ENCODE data around the gene RGS6.
A peak's percentile ranks its signal among the peaks of the same experiment; 100 is the strongest.

Gene RGS6

GRCh38 chr14:72503271-72503670 lies 571.0 kb downstream of the RGS6 start:
- no peak for DNase-seq (ENCODE audit: low read depth)

GRCh38 chr14:72503696-72504368 lies 571.6 kb downstream of the RGS6 start:
- DNase-seq (ENCODE audit: low read depth), result no peak

GRCh38 chr14:72510566-72510965 lies 578.3 kb downstream of the RGS6 start:
- no peak for DNase-seq (ENCODE audit: low read depth)

GRCh38 chr14:72512281-72512680 lies 580.1 kb downstream of the RGS6 start:
- DNase-seq (ENCODE audit: low read depth), result no peak

DNA sequence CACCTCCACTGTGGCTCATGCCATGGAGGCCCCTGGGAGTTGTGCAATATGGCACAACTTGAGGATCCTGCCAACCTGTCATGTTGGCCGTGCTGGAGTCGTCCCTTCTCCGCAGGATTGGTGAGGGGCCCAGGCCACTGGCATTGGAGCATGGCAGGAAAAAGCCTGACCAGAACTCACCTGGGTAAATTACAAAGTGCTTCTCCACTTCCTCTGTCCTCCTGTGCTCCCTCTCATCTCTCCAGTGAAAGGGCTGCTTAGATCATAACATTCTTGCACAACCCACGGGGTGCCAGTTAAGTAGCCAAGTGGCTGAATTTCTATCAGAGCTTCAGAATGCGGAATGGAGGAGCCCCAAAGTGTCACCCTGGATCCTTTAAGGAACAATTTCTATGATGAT lies 580.7 kb downstream of the RGS6 start:
- no peak for DNase-seq (ENCODE audit: low read depth)

DNA sequence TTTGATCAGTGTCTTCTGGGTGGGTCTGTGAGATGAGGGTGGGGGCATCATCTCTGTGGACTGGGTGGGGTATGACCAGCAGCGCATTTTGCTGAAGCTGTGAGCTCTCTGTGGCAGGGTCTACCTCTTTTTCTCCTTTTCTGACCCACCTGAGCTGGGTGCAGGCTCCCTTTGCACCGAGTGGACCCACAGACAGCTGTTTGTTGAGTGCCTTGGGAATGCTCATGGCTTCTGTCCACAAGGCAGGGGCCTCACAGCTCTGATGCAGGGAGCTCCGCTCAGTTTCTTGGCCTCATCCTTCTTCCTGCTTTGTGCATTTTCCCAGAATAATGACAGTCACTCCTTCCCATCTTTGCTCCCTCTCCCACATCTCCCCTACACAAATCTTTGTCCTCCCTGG lies 581.1 kb downstream of the RGS6 start:
- DNase-seq (ENCODE audit: low read depth), result no peak

DNA sequence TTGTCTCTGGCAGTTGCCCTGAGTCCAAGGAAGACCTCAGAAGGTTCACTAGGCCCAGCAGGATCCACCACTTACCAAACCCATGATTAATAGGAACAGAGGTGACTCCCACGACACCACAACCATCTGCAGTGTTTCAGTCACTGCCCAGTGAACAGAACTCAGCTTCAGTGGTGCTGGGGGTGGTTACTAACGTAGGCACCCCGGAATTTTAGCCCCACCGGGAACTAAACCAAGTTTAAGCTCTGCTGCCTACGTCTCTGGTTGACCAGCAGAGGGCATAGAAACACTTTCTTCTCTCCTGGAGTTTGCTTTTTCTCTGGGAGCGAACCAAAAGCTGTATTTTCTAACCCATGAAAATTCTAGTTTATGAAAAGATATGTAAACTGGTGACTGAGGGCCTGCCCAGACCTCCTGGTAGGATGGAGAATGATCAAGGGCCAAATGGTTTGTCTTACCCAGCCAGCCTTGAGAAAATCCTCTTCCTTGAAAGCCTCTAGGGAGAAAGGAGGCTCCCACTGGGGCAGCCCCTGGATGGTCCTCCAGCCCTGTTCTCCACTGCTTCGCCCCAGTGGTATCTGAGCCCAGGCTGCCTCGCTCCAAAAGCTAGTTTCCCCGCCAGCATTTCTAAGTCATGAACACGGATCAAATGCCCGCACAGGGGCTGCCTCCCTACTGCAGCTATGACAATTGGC lies 581.9 kb downstream of the RGS6 start:
- no peak for DNase-seq (ENCODE audit: low read depth)

DNA sequence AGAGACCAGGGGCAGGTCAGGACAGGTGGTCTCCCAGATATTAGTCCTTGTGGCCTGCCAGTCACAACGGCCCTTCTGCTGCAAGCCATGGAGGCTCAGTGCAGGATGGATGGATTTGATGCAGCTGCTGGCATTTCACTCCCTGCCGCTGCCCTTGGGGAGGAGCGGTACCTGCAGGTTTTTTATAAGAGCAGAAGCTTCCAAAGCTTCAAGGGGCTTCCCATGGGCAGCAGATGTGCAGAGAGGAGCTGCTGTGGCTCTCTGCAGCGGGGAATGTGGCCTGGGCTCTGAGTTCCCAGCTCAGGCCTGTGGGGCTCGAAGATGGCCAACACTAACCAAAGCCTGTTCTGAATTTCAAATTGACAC lies 582.4 kb downstream of the RGS6 start:
- no peak for DNase-seq (ENCODE audit: low read depth)

DNA sequence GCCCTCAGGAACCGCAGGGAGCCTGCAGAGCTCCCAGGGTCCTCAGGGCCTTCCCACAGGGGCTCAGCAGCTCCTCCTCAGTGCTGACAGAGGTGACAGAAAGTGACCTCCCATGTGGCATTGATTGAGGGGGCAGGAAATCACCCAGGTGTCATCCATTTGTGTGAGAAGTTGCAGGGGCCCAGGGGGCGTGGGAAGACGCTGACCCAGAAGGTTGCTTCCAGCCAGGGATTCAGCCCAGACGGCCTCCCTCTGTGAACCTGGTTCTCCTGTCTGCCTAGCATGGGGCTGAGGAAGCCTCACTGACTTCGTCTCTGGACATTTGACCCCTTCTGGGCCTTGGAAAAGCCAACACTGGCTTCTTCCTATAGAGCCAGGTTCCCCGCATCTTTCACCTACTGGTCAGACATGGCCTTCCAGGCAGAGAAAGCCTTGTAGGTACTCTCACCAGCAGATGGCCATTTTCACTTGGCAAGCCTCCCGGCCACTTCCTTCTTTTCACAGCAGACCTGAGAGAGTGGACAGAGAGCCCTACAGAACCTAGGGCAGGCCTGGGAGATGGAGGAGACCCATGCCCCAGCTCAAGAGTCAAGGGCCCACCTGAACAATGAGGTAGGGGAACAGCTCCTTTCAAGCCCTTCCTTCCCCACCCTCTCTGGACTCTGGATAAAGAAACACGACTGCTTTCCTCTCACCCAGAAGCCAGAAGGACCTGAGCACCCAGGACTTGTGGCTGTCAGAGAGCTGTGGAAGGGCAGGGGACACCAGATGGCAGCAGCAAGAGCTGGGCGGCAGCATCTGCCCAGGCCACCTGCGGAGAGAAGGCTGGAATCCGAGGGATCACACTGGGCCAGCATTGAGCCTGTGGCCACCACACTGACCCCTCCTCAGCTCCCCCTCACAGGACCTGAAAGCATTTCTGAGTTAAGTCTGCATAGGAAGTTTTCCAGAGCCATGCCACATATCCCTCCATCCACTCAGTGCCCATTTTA lies 583.8 kb downstream of the RGS6 start:
- no peak for DNase-seq (ENCODE audit: low read depth)

- peak; percentile 63 for DNase-seq (ENCODE audit: low read depth)
These were observed 584.9 kb downstream of the RGS6 start for GRCh38 chr14:72516936-72517700.

DNA sequence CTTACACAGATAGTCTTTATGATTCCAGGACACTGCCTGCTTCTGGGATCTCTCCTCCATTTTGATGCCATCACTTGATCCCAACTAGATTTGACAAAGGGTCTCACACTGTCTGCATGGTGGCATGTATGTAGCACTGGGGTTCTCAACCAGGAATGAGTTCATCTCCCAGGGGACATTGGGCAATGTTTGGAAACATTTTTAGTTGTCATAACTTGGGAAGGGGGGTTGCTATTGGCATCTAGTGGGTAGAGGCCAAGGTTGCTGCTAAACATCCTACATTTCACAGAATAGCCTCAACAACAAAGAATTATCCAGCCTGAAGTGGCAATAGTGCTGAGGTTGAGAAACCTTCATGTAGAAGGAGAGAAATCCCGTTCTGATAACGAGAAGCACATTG lies 585.5 kb downstream of the RGS6 start:
- no peak for DNase-seq (ENCODE audit: low read depth)

GRCh38 chr14:72518809-72519377 lies 586.7 kb downstream of the RGS6 start:
- DNase-seq (ENCODE audit: low read depth), result no peak

- no peak for DNase-seq (ENCODE audit: low read depth)
These were observed 587.3 kb downstream of the RGS6 start for GRCh38 chr14:72519543-72519942.

- DNase-seq (ENCODE audit: low read depth), result no peak
These were observed 588.8 kb downstream of the RGS6 start for GRCh38 chr14:72521045-72521444.

DNA sequence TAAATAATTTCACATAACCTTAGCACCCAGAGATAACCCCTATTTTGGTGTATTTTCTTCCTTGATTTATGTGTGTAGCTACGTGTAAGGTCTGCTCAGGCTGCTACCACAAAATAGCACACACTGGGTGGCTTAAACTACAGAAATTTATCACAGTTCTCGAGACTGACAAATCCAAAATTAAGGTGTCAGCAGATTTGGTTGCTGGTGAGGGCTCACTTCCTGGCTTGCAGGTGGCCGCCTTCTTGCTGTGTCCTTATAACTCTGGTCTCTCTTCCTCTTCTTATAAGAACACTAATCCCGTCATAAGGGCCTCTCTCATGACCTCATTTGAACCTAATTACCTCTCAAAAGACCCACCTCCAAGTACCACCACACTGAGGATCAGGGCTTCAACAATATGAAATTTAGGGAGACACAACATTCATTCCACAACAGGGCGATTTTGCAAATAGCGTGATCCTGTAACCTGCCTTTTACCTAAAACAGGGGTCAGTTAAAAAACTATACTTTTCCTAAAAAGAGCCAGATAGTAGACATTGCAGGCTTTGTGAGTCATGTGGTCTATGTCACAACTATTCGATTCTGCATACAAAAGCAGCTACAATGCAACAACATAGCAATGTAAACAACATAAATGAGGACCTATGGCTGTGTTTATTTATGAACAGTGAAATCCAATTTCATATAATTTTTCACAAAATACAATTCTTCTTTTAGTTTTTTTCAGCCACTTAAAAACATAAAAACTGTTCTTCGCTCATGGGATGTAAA lies 589.9 kb downstream of the RGS6 start:
- no peak for DNase-seq (ENCODE audit: low read depth)

DNA sequence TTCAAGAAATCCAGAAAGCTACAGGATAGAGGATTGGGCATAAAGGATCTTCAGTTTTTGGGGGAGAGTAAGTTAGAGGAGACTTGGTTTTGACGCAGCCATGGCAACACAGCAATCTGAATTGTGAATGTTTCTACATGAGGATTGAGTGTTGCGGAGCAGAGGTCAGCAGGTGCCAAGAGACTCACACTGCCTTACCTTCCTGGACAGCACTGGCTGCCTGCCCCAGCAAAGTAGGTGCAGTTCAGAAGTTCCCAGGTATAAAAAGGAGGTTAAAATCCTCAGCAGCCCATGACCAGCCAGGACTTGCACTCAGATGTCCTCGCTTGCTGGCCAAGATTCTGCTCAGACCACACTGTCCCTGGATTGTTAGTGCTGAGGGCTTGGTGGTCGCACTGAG lies 590.6 kb downstream of the RGS6 start:
- DNase-seq (ENCODE audit: low read depth), result no peak

DNA sequence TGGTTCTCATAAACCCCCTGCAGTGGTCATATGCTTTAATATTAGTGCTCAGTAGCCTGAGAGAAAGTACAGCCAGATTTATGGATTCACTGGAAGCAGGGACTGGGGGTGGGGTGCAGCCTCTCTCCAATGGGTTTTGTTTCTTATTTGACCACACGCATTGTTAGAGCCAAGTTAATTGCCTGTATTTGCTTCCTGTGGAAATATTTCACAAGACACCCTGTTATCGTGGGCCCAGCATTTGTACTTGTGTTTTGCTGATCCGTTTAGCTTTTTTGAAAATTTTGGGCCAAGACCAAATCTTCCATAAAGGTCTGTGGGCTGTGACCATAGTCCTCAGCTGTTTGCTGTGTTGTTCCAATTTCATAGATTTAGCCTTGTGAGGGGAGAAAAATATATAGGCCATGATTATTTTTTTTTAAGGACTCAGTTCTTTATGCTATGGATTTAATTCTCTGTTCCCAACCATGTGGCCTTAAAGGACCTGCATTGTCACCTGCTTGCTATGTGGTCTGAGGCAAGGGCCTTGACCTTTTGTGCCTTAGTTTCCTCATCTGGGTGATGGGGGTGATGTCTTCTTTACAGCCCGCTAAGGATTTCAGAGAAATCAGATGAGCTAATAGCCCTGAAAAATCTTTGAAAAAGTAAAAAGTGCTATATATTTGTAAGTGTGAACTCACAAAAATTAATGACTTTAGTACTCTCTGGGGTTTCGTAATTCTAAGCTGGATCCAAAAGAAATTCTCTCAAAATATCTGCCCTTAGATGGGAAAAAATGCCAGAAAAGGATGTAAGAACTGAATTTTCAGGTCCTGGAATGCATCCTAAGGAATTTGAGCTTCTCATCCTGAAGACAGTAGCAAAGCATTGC lies 591.4 kb downstream of the RGS6 start:
- no peak for DNase-seq (ENCODE audit: low read depth)

GRCh38 chr14:72524295-72524629 lies 592.0 kb downstream of the RGS6 start:
- no peak for DNase-seq (ENCODE audit: low read depth)

DNA sequence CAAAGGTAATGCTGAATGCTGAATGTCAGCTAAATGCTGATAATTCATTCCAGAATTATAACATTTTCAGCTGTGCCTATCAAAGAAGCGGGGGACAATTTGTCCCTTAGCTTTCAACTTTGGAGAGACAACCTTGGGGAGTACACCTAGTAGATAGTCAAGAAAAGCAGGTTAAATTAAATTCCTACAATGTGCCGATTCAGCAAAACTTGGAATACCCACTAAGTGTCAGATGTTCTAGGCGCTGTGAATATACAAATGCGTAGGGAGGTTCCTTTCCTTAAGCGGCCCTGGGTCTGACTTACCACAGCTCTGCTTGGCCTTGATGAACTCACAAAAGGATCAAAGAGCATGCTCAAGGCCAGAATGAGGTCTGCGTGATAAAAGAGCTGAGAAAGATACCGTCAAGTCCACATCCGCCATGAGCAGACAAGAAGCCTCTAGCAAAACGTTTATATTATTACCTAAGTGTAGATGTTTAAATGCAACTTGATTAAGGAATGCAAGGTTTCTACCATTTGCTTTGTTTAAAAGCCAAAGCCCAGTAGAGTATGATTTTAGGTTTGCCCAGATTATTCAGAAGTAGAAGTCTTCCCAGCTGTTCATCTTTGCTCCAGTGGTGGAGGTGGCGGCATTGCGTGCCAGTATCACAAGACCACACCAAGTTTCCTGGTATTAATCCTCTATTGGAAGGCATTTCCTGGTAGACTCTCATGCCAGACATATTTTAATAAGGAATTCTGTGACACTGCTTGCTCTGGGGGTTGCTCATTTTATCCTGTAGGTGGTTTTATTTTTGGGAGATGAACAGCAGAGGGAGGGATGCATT lies 593.1 kb downstream of the RGS6 start:
- DNase-seq (ENCODE audit: low read depth), result no peak

Measured in stimulated activated CD8-positive, alpha-beta memory T cell treated with anti-CD3 and anti-CD28 coated beads, Interleukin-4, amount 100 ng/mL, for 24 hours (primary cell).